HepG2 (cell line): ENCODE data around the gene ERBB4. TPM values are rescaled to one million over a fixed set of nuclear protein-coding genes. Genes with fewer than 3 reads are reported as not detected.

Experiments used
- ATAC-seq: fragments of 200-7000 bp; cut with Tn5 transposase; 3 replicates; pipeline ENCODE4 v1.9.1; 2020; ENCODE audit warnings: mild to moderate bottlenecking, moderate library complexity
- BruUV-seq: library from RNA; stranded (reverse); fragments of 400-500 nt; replicated peaks from 2 replicates; lab custom pipeline; 2021; lab: Mats Ljungman, UMichigan
- CTCF ChIA-PET: fragments of 300-600 bp; formaldehyde crosslinking; extraction: SDS; loops from one replicate; lab custom pipeline; 2021; ENCODE audit warnings: low total read pairs, inconsistent platforms, low intra/inter-chr PET ratio; lab: Yijun Ruan, JAX
- POLR2A ChIA-PET: fragments of 350-600 bp; sonication (Branson Sonifier 250); formaldehyde crosslinking; loops from one replicate; lab custom pipeline; 2020; ENCODE audit warnings: antibody characterized with exemption, inconsistent platforms; lab: Yijun Ruan, JAX
- DNase-seq: peaks from one replicate; pipeline ENCODE4 v3.0.0-alpha.2; 2015; ENCODE audit warnings: low spot score
- FAIRE-seq: peaks from 3 replicates; lab custom pipeline; 2011; peaks lifted over from hg19 to GRCh38; lab: Jason Lieb, UNC
- H2AFZ ChIP-seq: one replicate; pipeline ENCODE4 v1.6.1; 2011; ENCODE audit warnings: low read length, inconsistent platforms
- H3K27ac ChIP-seq: fragments of 300-600 bp; 3 replicates; pipeline ENCODE4 v1.8.0; 2011; ENCODE audit warnings: mixed run types, mild to moderate bottlenecking, mixed read lengths, low read length, inconsistent platforms; ENCODE audit not compliant: insufficient read depth; ENCODE audit errors: extremely low read length
- H3K27me3 ChIP-seq, 2 experiments: fragments of 200-600 bp in 1 of 2; 2 replicates in 1 of 2; 3 replicates in 1 of 2; pipeline versions ENCODE4 v1.6.0 to v1.8.0; 2011; ENCODE audit warnings: low read length in 2 of 2, mild to moderate bottlenecking in 2 of 2, moderate library complexity in 2 of 2, inconsistent platforms in 1 of 2; ENCODE audit not compliant: insufficient read depth in 2 of 2, control insufficient read depth in 1 of 2
- H3K36me3 ChIP-seq, 2 experiments: fragments of 200-600 bp in 1 of 2; replicated peaks in 1 of 2; 2 replicates in 1 of 2; 3 replicates in 1 of 2; pipeline versions ENCODE4 v1.5.1 to v1.8.0; 2011; ENCODE audit warnings: low read length in 2 of 2, inconsistent platforms in 1 of 2; ENCODE audit not compliant: insufficient read depth in 2 of 2, control insufficient read depth in 1 of 2
- H3K4me1 ChIP-seq: 2 replicates; pipeline ENCODE4 v1.5.1; 2012; ENCODE audit warnings: low read length, inconsistent platforms; ENCODE audit not compliant: insufficient read depth
- H3K4me2 ChIP-seq: 2 replicates; pipeline ENCODE4 v1.6.0; 2011; ENCODE audit warnings: low read depth, low read length, inconsistent platforms
- H3K4me3 ChIP-seq, 3 experiments: fragments of 200-600 bp in 1 of 3; sonication (generic), shearing (Covaris generic) in 1 of 3; replicated peaks in 1 of 3; 2 replicates each; pipeline ENCODE4 v1.5.1; 2011 to 2016; ENCODE audit warnings: low read length in 3 of 3, inconsistent platforms in 2 of 3, low read depth in 2 of 3, mild to moderate bottlenecking in 2 of 3, control low read depth in 1 of 3, mixed read lengths in 1 of 3; ENCODE audit not compliant: insufficient read depth in 1 of 3
- H3K79me2 ChIP-seq: one replicate; pipeline ENCODE4 v1.6.1; 2011; ENCODE audit warnings: low read length, inconsistent platforms; ENCODE audit not compliant: insufficient read depth
- H3K9ac ChIP-seq: 2 replicates; pipeline ENCODE4 v1.6.0; 2011; ENCODE audit warnings: mild to moderate bottlenecking, low read depth, low read length, inconsistent platforms; ENCODE audit not compliant: insufficient read depth
- H3K9me3 ChIP-seq: 2 replicates; pipeline ENCODE4 v1.5.1; 2012; ENCODE audit warnings: mild to moderate bottlenecking, low read length
- H4K20me1 ChIP-seq: 2 replicates; pipeline ENCODE4 v1.6.0; 2011; ENCODE audit warnings: inconsistent platforms, mild to moderate bottlenecking, low read length, moderate library complexity; ENCODE audit not compliant: insufficient read depth
- ARID2 ChIP-seq: sonication (generic); formaldehyde crosslinking; IDR thresholded peaks from 2 replicates; pipeline ENCODE4 v1.8.1; 2022; ENCODE audit warnings: mild to moderate bottlenecking, missing genetic modification reagents, borderline replicate concordance
- BHLHE40 ChIP-seq: IDR thresholded peaks from 2 replicates; pipeline ENCODE4 v1.6.1; 2011; ENCODE audit warnings: low read length, improper control_type of control experiment
- FOXA3 ChIP-seq: IDR thresholded peaks from 2 replicates; pipeline ENCODE4 v1.6.1; 2016; ENCODE audit warnings: missing genetic modification reagents, missing compliant biosample characterization
- FOXO1 ChIP-seq: sonication (generic); formaldehyde crosslinking; IDR thresholded peaks from 2 replicates; pipeline ENCODE4 v1.4.0; 2020; ENCODE audit warnings: missing genetic modification reagents
- HDAC6 ChIP-seq: fragments of 200-600 bp; sonication (generic); IDR thresholded peaks from 2 replicates; pipeline ENCODE4 v1.7.0; 2017; ENCODE audit warnings: mild to moderate bottlenecking, antibody characterized with exemption, low read length, low read depth
- MLXIP ChIP-seq: sonication (generic); formaldehyde crosslinking; IDR thresholded peaks from 2 replicates; pipeline ENCODE4 v1.9.0; 2021; ENCODE audit warnings: missing genetic modification reagents, borderline replicate concordance
- NCOA2 ChIP-seq: sonication (generic); formaldehyde crosslinking; IDR thresholded peaks from 2 replicates; pipeline ENCODE4 v1.8.0; 2022; ENCODE audit warnings: inconsistent platforms
- NFE2L2 ChIP-seq: fragments of 150-350 bp; IDR thresholded peaks from 2 replicates; pipeline ENCODE4 v1.6.1; 2014; ENCODE audit warnings: low read length
- PHF5A ChIP-seq: IDR thresholded peaks from one replicate; pipeline ENCODE4 v1.6.1; 2018; ENCODE audit warnings: low read depth, missing genetic modification reagents; ENCODE audit not compliant: unreplicated experiment
- ZBTB43 ChIP-seq: sonication (generic); formaldehyde crosslinking; conservative IDR thresholded peaks from 2 replicates; pipeline ENCODE4 v1.4.0; 2020; ENCODE audit warnings: missing genetic modification reagents
- ZKSCAN8 ChIP-seq: IDR thresholded peaks from 2 replicates; pipeline ENCODE4 v1.6.1; 2016; ENCODE audit warnings: borderline replicate concordance, missing genetic modification reagents, missing compliant biosample characterization
- ZNF33A ChIP-seq: sonication (generic); formaldehyde crosslinking; IDR thresholded peaks from 2 replicates; pipeline ENCODE4 v1.5.1; 2020; ENCODE audit warnings: missing genetic modification reagents, mild to moderate bottlenecking, moderate library complexity, borderline replicate concordance
- ZNF44 ChIP-seq: sonication (generic); formaldehyde crosslinking; IDR thresholded peaks from 2 replicates; pipeline ENCODE4 v1.5.1; 2020; ENCODE audit warnings: mild to moderate bottlenecking, missing genetic modification reagents
- ZNF589 ChIP-seq: sonication (generic); formaldehyde crosslinking; conservative IDR thresholded peaks from 2 replicates; pipeline ENCODE4 v1.8.0; 2022; ENCODE audit warnings: mild to moderate bottlenecking, moderate library complexity, missing genetic modification reagents
- ZNF800 ChIP-seq: sonication (generic); formaldehyde crosslinking; IDR thresholded peaks from 2 replicates; pipeline ENCODE4 v1.4.0; 2020; ENCODE audit warnings: missing genetic modification reagents
- ZNF879 ChIP-seq: sonication (generic); formaldehyde crosslinking; IDR thresholded peaks from 2 replicates; pipeline ENCODE4 v1.8.1; 2023; ENCODE audit warnings: missing genetic modification reagents
- WGBS: methylation state at CpG from one replicate; pipeline ENCODE4 v1.1.6; 2017; ENCODE audit warnings: low lambda C conversion rate; 5-methylcytosine and 5-hydroxymethylcytosine counted together
- in situ Hi-C: cut with HindIII; loops from 2 replicates; pipeline ENCODE4 v1.10.0; 2017; ENCODE audit warnings: low pct_unique_long_range_greater_than_20kb; ENCODE audit not compliant: extremely low pct_ligation_motif_present
- intact Hi-C: fragments of 100-400 bp; cut with micrococcal nuclease; formaldehyde crosslinking; loops from one replicate; pipeline ENCODE4 v1.10.0; 2022; ENCODE audit not compliant: unreplicated experiment
- polyA plus RNA-seq, 8 experiments: library from polyadenylated mRNA; depleted of rRNA in 3 of 8; stranded (reverse) in 7 of 8; unstranded in 1 of 8; fragments of >200 nt; fragmentation: Illumina TruSeq in 4 of 8; extraction: Trizol in 4 of 8; gene quantifications; 2 replicates each; pipeline versions ENCODE4 v1.2.1 to v1.2.3, GENCODE V29; 2011 to 2016; ENCODE audit warnings: low read depth in 4 of 8, missing spikeins in 1 of 8, mixed read lengths in 1 of 8; ENCODE audit not compliant: insufficient read depth in 1 of 8
- total RNA-seq, 5 experiments: library from RNA; depleted of rRNA; stranded (reverse); fragments of >200 nt; fragmentation: Illumina TruSeq; extraction: Trizol; gene quantifications; 2 replicates each; pipeline ENCODE4 v1.2.3, GENCODE V29; 2016; ENCODE audit warnings: low read depth in 1 of 5
- TF ChIP-seq, protein P1 (sequence below): sonication (generic); formaldehyde crosslinking; IDR thresholded peaks from 2 replicates; pipeline ENCODE4 v1.5.0; 2020; ENCODE audit warnings: missing genetic modification reagents
- TF ChIP-seq, protein P2 (sequence below): sonication (generic); formaldehyde crosslinking; IDR thresholded peaks from 2 replicates; pipeline ENCODE4 v1.8.0; 2022; ENCODE audit warnings: mild to moderate bottlenecking, missing genetic modification reagents

The ERBB4 gene
- total and polyA plus RNA-seq, 2 of the 13 experiments (the other 11 are each of a cell fraction or from before 2014, with no cell fraction given) = not detected

- no peak overlapping the region for H3K9ac ChIP-seq
- 0% methylated on average over 1 of the region's 1 CpG for WGBS
- no peaks in the 10 kb centered on the region for H3K9me3 ChIP-seq
- DNase-seq (no peak), ATAC-seq (no peak), FAIRE-seq (no peak)
- no peak overlapping the region for H3K4me3 ChIP-seq
- no peaks in the 10 kb centered on the region for H3K4me1 ChIP-seq
- intact Hi-C loops (no loop called here), in situ Hi-C loops (no loop called here)
- H3K36me3 ChIP-seq = no peaks in the 10 kb centered on the region
- H3K27ac ChIP-seq = no peak overlapping the region
- H2AFZ ChIP-seq = no peak overlapping the region
- CTCF ChIA-PET = no interaction called here
- BruUV-seq = no TSS peak
- no peaks in the 10 kb centered on the region for H4K20me1 ChIP-seq
- no peak overlapping the region for H3K4me2 ChIP-seq
- no peaks in the 10 kb centered on the region for H3K79me2 ChIP-seq
- POLR2A ChIA-PET = no interaction called here
- no peaks in the 10 kb centered on the region for H3K27me3 ChIP-seq
- no peak for TF ChIP-seq ZNF589 (CRISPR knock-in tag)
- no peak for TF ChIP-seq ZBTB43 (CRISPR knock-in tag)
- no peak for TF ChIP-seq ZNF44 (CRISPR knock-in tag)
- TF ChIP-seq FOXO1 (CRISPR knock-in tag) = no peak
- TF ChIP-seq, protein P1, sequence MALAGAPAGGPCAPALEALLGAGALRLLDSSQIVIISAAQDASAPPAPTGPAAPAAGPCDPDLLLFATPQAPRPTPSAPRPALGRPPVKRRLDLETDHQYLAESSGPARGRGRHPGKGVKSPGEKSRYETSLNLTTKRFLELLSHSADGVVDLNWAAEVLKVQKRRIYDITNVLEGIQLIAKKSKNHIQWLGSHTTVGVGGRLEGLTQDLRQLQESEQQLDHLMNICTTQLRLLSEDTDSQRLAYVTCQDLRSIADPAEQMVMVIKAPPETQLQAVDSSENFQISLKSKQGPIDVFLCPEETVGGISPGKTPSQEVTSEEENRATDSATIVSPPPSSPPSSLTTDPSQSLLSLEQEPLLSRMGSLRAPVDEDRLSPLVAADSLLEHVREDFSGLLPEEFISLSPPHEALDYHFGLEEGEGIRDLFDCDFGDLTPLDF (CRISPR knock-in tag) = no peak
- TF ChIP-seq FOXA3 (CRISPR knock-in tag) = no peak
- no peak for TF ChIP-seq ZNF800 (CRISPR knock-in tag)
- no peak for TF ChIP-seq ZKSCAN8 (CRISPR knock-in tag)
- no peak for TF ChIP-seq NFE2L2
- TF ChIP-seq ARID2 (CRISPR knock-in tag) = no peak
- no peak for TF ChIP-seq HDAC6
- no peak for TF ChIP-seq MLXIP (CRISPR knock-in tag)
- no peak for TF ChIP-seq ZNF879
- TF ChIP-seq ZNF33A (CRISPR knock-in tag) = no peak
- TF ChIP-seq BHLHE40 = no peak
- TF ChIP-seq, protein P2, sequence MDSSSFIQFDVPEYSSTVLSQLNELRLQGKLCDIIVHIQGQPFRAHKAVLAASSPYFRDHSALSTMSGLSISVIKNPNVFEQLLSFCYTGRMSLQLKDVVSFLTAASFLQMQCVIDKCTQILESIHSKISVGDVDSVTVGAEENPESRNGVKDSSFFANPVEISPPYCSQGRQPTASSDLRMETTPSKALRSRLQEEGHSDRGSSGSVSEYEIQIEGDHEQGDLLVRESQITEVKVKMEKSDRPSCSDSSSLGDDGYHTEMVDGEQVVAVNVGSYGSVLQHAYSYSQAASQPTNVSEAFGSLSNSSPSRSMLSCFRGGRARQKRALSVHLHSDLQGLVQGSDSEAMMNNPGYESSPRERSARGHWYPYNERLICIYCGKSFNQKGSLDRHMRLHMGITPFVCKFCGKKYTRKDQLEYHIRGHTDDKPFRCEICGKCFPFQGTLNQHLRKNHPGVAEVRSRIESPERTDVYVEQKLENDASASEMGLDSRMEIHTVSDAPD = no peak
- TF ChIP-seq NCOA2 (CRISPR knock-in tag) = no peak
- no peak for TF ChIP-seq PHF5A
Measured at GRCh38 chr2:211760103-211760502, 778.5 kb downstream of the ERBB4 start.
